DND-41 (cell line): Measurements from ENCODE around the gene DEFB114.

Experiments
- ATAC-seq: fragments of 200-7000 bp; cut with Tn5 transposase; 3 replicates; pipeline ENCODE4 v1.9.1; 2021; ENCODE audit warnings: low read depth; ENCODE audit not compliant: insufficient read depth
- DNase-seq: peaks from one replicate; pipeline ENCODE4 v3.0.0-alpha.2; 2020
- H2AFZ ChIP-seq: 2 replicates; pipeline ENCODE4 v1.6.0; 2012; ENCODE audit warnings: low read depth, low read length
- H3K27ac ChIP-seq: 2 replicates; pipeline ENCODE4 v1.5.1; 2012; ENCODE audit warnings: low read length, inconsistent platforms
- H3K27me3 ChIP-seq: fragments of 200-600 bp; sonication (generic); 2 replicates; pipeline ENCODE4 v1.6.0; 2012; ENCODE audit warnings: low read length, mild to moderate bottlenecking, inconsistent platforms; ENCODE audit not compliant: insufficient read depth, poor library complexity
- H3K36me3 ChIP-seq: 2 replicates; pipeline ENCODE4 v1.5.1; 2012; ENCODE audit warnings: low read length, inconsistent platforms; ENCODE audit not compliant: insufficient read depth
- H3K4me1 ChIP-seq: 2 replicates; pipeline ENCODE4 v1.5.1; 2012; ENCODE audit warnings: mild to moderate bottlenecking, low read length; ENCODE audit not compliant: insufficient read depth
- H3K4me2 ChIP-seq: 2 replicates; pipeline ENCODE4 v1.6.0; 2012; ENCODE audit warnings: mild to moderate bottlenecking, moderate library complexity, low read length, inconsistent platforms; ENCODE audit not compliant: insufficient read depth
- H3K4me3 ChIP-seq, 2 experiments: fragments of 200-600 bp in 1 of 2; shearing (Covaris generic) in 1 of 2; 2 replicates each; pipeline ENCODE4 v1.5.1; 2012 to 2016; ENCODE audit warnings: inconsistent platforms in 2 of 2, low read length in 2 of 2, mild to moderate bottlenecking in 2 of 2, low read depth in 1 of 2, moderate library complexity in 1 of 2
- H3K79me2 ChIP-seq: 2 replicates; pipeline ENCODE4 v1.6.0; 2012; ENCODE audit warnings: low read length, inconsistent platforms; ENCODE audit not compliant: insufficient read depth
- H3K9ac ChIP-seq: 2 replicates; pipeline ENCODE4 v1.6.0; 2012; ENCODE audit warnings: low read depth, mild to moderate bottlenecking, inconsistent platforms, low read length, moderate library complexity
- H3K9me3 ChIP-seq: 2 replicates; pipeline ENCODE4 v1.5.1; 2012; ENCODE audit warnings: low read length, moderate library complexity, mild to moderate bottlenecking, inconsistent platforms; ENCODE audit not compliant: insufficient read depth, severe bottlenecking
- H4K20me1 ChIP-seq: 2 replicates; pipeline ENCODE4 v1.6.0; 2012; ENCODE audit warnings: low read length; ENCODE audit not compliant: insufficient read depth
- EZH2 ChIP-seq: IDR thresholded peaks from 3 replicates; pipeline ENCODE4 v1.6.1; 2012; ENCODE audit warnings: borderline replicate concordance, low read depth, mild to moderate bottlenecking, moderate library complexity, low read length, inconsistent platforms; ENCODE audit not compliant: severe bottlenecking
- TF ChIP-seq, protein P1 (sequence below): IDR thresholded peaks from 2 replicates; pipeline ENCODE4 v1.5.1; 2012; ENCODE audit warnings: borderline replicate concordance, low read length, moderate library complexity, mild to moderate bottlenecking; ENCODE audit not compliant: poor library complexity, severe bottlenecking; ENCODE audit errors: extremely low read depth

The DEFB114 gene, protein sequence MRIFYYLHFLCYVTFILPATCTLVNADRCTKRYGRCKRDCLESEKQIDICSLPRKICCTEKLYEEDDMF

DNA sequence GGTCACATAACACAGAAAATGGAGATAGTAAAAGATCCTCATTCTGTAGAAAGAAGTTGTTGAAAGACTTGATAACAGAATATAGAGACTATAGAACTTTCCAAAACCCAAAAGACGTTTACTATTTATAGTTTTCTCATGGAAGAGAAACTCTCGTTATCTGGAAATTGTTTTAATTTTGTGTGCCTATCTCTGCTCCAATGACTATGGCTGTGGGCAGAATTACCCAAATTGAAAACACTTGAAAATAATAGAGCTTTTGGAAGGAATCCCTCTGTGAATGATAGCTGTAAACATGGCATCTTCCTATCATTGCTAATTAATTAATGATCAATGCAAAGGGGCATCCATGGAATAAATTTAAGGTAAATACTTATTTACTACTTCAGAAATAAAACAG, at the start of gene DEFB114:
DEFB114 (minus strand) TSS at position 101 of the 400 bp plus-strand sequence; CDS start at position 42, 59 bp downstream.
- TF ChIP-seq EZH2 = no peak
- H3K36me3 ChIP-seq = no peaks in the 10 kb centered on the region
- no peak within 1 kb of the TSS for H2AFZ ChIP-seq
- H3K27me3 ChIP-seq = no peaks in the 10 kb centered on the region
- H3K9me3 ChIP-seq = no peaks in the 10 kb centered on the region
- H4K20me1 ChIP-seq = no peaks in the 10 kb centered on the region
- H3K4me3 ChIP-seq = no peak within 1 kb of the TSS
- ATAC-seq = no peak
- H3K4me1 ChIP-seq = no peaks in the 10 kb centered on the region
- H3K79me2 ChIP-seq = no peaks in the 10 kb centered on the region
- no peak within 1 kb of the TSS for H3K4me2 ChIP-seq
- H3K27ac ChIP-seq = no peak within 1 kb of the TSS
- no peak within 1 kb of the TSS for H3K9ac ChIP-seq
- no peak for DNase-seq

DNA sequence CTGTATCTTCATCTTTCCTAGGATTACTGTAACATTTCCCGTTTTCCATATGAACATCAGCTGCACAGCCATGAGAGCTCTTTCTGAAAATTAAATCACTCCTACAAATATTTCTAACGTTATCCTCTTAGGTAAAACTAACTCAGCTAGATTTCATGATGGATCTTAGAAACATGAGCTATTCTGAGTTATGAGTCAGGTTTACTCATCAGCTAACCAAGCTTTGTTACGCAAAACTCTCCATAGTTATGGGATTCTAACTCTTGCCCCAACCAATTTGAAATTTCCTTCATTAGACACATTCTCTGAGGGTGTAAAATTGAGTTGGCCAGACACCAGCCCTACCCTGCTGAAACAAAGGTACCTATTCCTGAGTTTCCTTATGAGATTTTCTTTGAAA, 43.9 kb upstream of the DEFB114 start:
- no peak overlapping the region for H3K27ac ChIP-seq
- H3K36me3 ChIP-seq = no peaks in the 10 kb centered on the region
- H4K20me1 ChIP-seq = no peaks in the 10 kb centered on the region
- no peaks in the 10 kb centered on the region for H3K9me3 ChIP-seq
- H3K9ac ChIP-seq = no peak overlapping the region
- no peak overlapping the region for H2AFZ ChIP-seq
- H3K27me3 ChIP-seq = no peaks in the 10 kb centered on the region
- no peak for TF ChIP-seq EZH2
- TF ChIP-seq, protein P1, sequence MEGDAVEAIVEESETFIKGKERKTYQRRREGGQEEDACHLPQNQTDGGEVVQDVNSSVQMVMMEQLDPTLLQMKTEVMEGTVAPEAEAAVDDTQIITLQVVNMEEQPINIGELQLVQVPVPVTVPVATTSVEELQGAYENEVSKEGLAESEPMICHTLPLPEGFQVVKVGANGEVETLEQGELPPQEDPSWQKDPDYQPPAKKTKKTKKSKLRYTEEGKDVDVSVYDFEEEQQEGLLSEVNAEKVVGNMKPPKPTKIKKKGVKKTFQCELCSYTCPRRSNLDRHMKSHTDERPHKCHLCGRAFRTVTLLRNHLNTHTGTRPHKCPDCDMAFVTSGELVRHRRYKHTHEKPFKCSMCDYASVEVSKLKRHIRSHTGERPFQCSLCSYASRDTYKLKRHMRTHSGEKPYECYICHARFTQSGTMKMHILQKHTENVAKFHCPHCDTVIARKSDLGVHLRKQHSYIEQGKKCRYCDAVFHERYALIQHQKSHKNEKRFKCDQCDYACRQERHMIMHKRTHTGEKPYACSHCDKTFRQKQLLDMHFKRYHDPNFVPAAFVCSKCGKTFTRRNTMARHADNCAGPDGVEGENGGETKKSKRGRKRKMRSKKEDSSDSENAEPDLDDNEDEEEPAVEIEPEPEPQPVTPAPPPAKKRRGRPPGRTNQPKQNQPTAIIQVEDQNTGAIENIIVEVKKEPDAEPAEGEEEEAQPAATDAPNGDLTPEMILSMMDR = no peak
- no peaks in the 10 kb centered on the region for H3K79me2 ChIP-seq
- no peak overlapping the region for H3K4me2 ChIP-seq
- H3K4me3 ChIP-seq = no peak overlapping the region
- H3K4me1 ChIP-seq = no peaks in the 10 kb centered on the region
- ATAC-seq (no peak), DNase-seq (no peak)

DNA sequence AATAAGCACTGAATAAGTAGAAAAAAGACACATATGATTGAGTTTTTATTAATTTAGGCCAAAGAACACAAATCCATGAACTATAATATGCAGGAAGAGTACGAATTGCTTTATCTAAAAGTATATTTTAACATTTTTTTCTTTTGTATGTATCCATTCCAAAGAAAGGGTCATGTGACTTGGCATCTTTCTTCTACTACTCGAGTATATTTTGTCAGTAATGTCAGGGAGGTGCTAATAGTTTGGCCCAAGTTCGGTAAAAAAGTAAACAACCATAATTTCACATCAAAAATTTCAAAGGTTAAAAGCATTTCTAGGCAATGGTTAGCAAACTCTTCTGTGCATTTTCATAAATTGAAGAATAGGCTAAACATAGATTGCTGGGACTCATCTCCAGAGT, 39.2 kb upstream of the DEFB114 start:
- no peak overlapping the region for H3K4me2 ChIP-seq
- DNase-seq (no peak), ATAC-seq (no peak)
- no peaks in the 10 kb centered on the region for H4K20me1 ChIP-seq
- no peaks in the 10 kb centered on the region for H3K79me2 ChIP-seq
- no peaks in the 10 kb centered on the region for H3K4me1 ChIP-seq
- no peak overlapping the region for H2AFZ ChIP-seq
- no peaks in the 10 kb centered on the region for H3K36me3 ChIP-seq
- H3K9me3 ChIP-seq = no peaks in the 10 kb centered on the region
- TF ChIP-seq, protein P1 = no peak
- no peak for TF ChIP-seq EZH2
- H3K4me3 ChIP-seq = no peak overlapping the region
- no peak overlapping the region for H3K27ac ChIP-seq
- H3K27me3 ChIP-seq = no peaks in the 10 kb centered on the region
- no peak overlapping the region for H3K9ac ChIP-seq

DNA sequence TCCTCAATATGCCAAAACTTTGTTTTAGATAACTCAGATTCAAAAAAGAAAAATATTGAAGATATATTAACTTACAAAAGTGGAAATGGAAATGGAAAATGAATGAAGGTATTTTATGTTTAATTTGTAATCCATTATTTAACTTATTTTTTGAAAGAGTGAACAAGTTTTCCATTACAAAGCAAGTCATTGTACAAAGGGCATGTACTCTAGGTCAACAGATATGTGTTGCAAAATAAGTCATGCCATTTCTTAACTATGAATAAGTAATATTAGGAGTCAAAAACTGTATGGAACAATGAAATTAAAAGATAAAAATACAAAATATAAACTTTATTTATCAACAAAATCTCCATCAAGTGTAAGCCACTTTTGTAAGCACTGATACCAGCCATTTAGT, 31.3 kb upstream of the DEFB114 start:
- no peaks in the 10 kb centered on the region for H4K20me1 ChIP-seq
- H3K9ac ChIP-seq = no peak overlapping the region
- no peaks in the 10 kb centered on the region for H3K36me3 ChIP-seq
- H3K9me3 ChIP-seq = no peaks in the 10 kb centered on the region
- H3K4me1 ChIP-seq = no peaks in the 10 kb centered on the region
- no peaks in the 10 kb centered on the region for H3K27me3 ChIP-seq
- no peak overlapping the region for H2AFZ ChIP-seq
- no peak overlapping the region for H3K27ac ChIP-seq
- DNase-seq = no peak
- no peak overlapping the region for H3K4me3 ChIP-seq
- H3K4me2 ChIP-seq = no peak overlapping the region
- ATAC-seq = no peak
- no peaks in the 10 kb centered on the region for H3K79me2 ChIP-seq
- no peak for TF ChIP-seq EZH2
- TF ChIP-seq, protein P1 = no peak
